ENCODE data around the gene SPAG8.

The SPAG8 gene

GRCh38 chr9:35810122-35810521 is 1.9 kb downstream of the SPAG8 start:
- no peak for DNase-seq (ENCODE audit: low read depth)

- no peak for DNase-seq (ENCODE audit: low read depth)
Measured at GRCh38 chr9:35808433-35808832, 3.6 kb downstream of the SPAG8 start.

- no peak for DNase-seq (ENCODE audit: low read depth)
Measured at GRCh38 chr9:35806101-35806500, 6.0 kb downstream of the SPAG8 start.

GRCh38 chr9:35801328-35802128 is 10.5 kb downstream of the SPAG8 start:
- DNase-seq (ENCODE audit: low read depth): no peak

- no peak for DNase-seq (ENCODE audit: low read depth)
Measured at GRCh38 chr9:35800530-35800929, 11.5 kb downstream of the SPAG8 start.

- DNase-seq (ENCODE audit: low read depth): no peak
Measured at GRCh38 chr9:35798658-35799374, 13.2 kb downstream of the SPAG8 start.

- DNase-seq (ENCODE audit: low read depth): no peak
Measured at GRCh38 chr9:35797311-35798109, 14.6 kb downstream of the SPAG8 start.

GRCh38 chr9:35795695-35796094 is 16.4 kb downstream of the SPAG8 start:
- DNase-seq (ENCODE audit: low read depth): no peak

- no peak for DNase-seq (ENCODE audit: low read depth)
Measured at GRCh38 chr9:35793461-35793860, 18.6 kb downstream of the SPAG8 start.

GRCh38 chr9:35792826-35793225 is 19.2 kb downstream of the SPAG8 start:
- no peak for DNase-seq (ENCODE audit: low read depth)

GRCh38 chr9:35792024-35792813 is 19.8 kb downstream of the SPAG8 start:
- no peak for DNase-seq (ENCODE audit: low read depth)

GRCh38 chr9:35791297-35791921 is 20.7 kb downstream of the SPAG8 start, which contains the start of gene NPR2:
TSS of gene NPR2 (plus strand) at chr9:35791591. CDS start at chr9:35792409, 818 bp downstream.
- no peak for DNase-seq (ENCODE audit: low read depth)

- DNase-seq (ENCODE audit: low read depth): peak; percentile 30
Measured at GRCh38 chr9:35790385-35791296, 21.4 kb downstream of the SPAG8 start.

- DNase-seq (ENCODE audit: low read depth): no peak
Measured at GRCh38 chr9:35790025-35790384, 22.1 kb downstream of the SPAG8 start.

GRCh38 chr9:35789541-35789940 is 22.5 kb downstream of the SPAG8 start:
- DNase-seq (ENCODE audit: low read depth): no peak

- DNase-seq (ENCODE audit: low read depth): no peak
Measured at GRCh38 chr9:35783418-35783817, 28.6 kb downstream of the SPAG8 start.

GRCh38 chr9:35781066-35781465 is 31.0 kb downstream of the SPAG8 start:
- no peak for DNase-seq (ENCODE audit: low read depth)

- DNase-seq (ENCODE audit: low read depth): no peak
Measured at GRCh38 chr9:35778496-35778895, 33.6 kb downstream of the SPAG8 start.

GRCh38 chr9:35776018-35776417 is 36.0 kb downstream of the SPAG8 start:
- no peak for DNase-seq (ENCODE audit: low read depth)

- DNase-seq (ENCODE audit: low read depth): no peak
Measured at GRCh38 chr9:35774907-35775635, 37.0 kb downstream of the SPAG8 start.
